GM19238 (cell line): ENCODE measurements around the gene KIF17.

Experiments used
- DNase-seq: peaks from one replicate; pipeline ENCODE4 v3.0.0; 2011; ENCODE audit warnings: low spot score; ENCODE audit not compliant: insufficient read length

KIF17 gene

GRCh38 chr1:20661207-20662109 lies 56.3 kb downstream of the KIF17 start, which contains the start of gene DDOST:
Gene DDOST (minus strand): TSS chr1:20661369. CDS start chr1:20661350, 19 bp downstream.
- peak; percentile 97 for DNase-seq

- no peak for DNase-seq
Measured at GRCh38 chr1:20660847-20661206, 57.0 kb downstream of the KIF17 start.

DNA sequence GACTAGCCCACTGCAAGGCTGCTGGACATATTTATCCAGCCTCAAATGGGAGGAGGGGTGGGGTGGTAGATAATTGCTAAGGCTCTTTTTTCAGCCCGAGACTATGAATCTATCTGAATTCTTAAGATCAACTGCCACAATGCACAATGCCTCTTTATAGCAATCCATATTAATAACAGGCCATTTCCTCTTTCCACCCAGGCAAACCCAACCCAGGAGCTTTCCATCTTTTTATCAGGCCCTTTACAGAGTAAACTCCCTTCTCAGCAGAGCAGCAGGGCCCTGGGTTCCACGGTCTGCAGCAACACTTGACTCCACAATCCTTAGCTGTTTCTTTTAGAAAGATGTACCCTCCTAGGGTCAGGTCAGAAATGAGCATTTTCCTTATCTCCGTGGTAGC lies 57.4 kb downstream of the KIF17 start:
- DNase-seq: no peak

DNA sequence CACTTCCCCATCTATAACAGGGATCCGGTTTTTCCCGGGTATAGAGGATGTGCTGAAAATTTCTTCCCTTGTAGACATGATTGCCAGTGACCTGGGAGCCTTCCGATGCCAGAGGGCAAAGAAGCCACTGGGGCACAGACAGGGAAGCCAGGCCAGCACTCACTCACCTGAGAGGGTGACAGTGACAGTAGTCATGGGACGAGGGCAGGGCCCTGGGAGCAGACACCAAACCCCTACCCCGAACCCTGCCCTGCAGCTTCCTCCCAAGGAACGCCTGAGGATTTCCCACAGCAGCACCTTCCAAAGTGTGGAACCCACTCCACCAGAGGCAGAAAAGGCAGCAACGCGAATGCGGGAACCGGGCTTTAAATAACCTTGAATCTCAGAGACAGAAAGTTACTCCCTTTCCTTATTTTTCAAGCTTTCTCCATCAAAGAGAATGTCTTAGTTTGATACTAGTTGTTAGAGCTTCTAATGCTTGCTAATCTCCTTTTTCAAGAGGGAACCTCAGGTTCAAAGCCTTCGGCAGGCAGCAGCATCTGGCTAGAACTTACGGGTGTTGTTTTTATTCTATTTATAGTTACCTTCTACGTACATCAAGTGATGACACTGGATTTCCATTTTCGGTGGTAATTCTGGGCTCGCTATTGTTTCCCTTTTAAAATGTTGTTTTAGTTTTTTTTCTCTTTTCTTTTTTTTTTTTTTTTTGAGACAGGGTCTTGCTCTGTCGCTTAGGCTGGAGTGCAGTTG lies 59.5 kb downstream of the KIF17 start:
- no peak for DNase-seq

DNA sequence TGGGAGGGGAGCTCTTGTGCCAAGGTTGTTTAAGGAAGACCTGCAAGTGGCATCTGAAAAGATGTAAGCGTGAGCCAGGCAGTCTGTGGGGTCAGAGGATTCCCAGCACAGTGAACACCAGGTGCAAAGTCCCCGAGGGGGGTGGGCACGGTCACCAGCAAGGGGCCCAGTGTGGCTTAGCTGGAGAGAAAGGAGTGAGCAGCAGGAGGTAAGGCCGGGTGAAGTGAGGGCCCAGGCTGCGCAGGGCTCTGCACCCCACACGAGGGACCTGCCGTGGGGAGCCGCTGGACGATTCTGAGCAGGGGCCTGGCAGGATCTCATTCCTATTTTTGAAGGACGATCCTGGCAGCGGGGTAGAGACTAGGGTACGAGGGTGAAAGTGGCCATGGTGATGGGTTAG lies 60.8 kb downstream of the KIF17 start:
- DNase-seq: no peak

GRCh38 chr1:20654104-20654690 lies 63.6 kb downstream of the KIF17 start:
- DNase-seq: no peak

DNA sequence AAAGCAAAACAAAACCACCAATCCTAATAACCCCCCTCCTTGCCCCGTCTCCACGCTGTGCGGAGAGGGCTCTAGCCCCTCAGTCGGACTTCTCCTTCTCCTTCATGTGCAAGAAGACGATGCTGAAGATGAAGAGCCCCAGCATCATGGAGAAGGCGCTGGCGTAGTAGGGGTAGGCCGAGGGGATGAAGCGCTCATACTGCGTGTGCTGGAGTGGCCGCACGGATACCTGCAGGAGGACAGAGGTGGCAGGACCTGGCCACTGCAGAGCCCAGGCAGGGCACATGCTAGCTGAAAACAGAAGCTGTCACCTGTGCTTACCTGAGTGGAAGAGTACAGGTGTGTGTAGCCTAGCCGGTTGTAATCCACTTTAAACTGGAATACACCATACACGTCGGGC lies 65.5 kb downstream of the KIF17 start:
- DNase-seq: no peak

- DNase-seq: no peak
Measured at GRCh38 chr1:20648946-20649345, 68.9 kb downstream of the KIF17 start.

- DNase-seq: no peak
Measured at GRCh38 chr1:20648438-20648837, 69.4 kb downstream of the KIF17 start.

DNA sequence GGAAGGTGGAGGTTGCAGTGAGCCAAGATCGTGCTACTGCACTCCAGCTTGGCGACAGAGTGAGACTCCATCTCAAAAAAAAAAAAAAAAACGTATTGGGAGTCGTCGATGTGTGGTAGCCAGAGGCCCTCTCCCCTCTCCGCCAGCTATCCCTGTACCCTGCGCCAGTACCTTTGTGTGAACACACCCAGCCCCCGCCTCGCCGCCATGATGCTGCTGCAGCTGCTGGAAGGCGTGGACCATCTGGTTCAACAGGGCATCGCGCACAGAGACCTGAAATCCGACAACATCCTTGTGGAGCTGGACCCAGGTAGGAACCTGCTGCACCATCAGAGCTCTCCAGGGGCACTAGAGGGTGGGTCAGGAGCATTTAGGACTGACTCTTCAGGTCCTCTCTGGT lies 72.4 kb downstream of the KIF17 start:
- DNase-seq: no peak

GRCh38 chr1:20644416-20644815 lies 73.4 kb downstream of the KIF17 start:
- DNase-seq: no peak

DNA sequence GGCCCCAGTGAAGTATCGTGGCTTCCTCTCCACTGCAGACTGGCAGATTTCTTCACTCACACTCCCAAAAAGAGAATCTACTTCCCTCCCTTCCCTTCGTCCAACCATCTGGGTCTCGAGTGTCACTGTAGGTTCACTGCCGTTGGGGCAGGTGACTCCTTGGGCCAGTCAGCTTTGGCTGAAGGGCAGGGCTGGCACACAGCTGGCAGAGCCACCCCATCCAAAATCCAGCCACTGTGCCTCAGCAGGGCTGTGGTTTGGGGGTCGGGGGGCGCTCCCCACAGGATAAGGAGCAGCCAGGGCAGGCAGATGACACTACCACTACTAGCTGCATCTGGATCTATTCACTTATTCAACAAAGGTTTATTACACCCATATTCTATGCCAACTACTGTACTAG lies 74.7 kb downstream of the KIF17 start:
- DNase-seq: no peak

DNA sequence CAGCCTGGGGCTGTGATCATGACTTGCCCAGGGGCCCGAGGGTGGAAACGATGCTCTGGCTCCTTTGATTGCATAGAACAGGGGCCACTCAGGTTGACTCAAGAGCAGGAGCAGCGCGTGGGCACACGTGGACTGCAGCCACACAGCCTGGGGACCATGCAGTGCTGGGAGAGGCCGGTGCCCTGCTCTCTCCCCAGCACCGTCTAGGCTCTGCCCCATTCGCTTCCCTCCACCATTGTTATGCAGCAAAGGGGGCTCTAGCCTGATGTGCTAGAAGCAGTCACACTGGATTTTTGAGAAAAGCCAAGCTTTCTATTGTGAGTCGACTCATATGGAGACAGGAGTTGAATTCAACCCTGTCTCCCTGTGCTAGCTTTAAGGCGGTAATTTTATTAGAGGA lies 75.8 kb downstream of the KIF17 start:
- no peak for DNase-seq

DNA sequence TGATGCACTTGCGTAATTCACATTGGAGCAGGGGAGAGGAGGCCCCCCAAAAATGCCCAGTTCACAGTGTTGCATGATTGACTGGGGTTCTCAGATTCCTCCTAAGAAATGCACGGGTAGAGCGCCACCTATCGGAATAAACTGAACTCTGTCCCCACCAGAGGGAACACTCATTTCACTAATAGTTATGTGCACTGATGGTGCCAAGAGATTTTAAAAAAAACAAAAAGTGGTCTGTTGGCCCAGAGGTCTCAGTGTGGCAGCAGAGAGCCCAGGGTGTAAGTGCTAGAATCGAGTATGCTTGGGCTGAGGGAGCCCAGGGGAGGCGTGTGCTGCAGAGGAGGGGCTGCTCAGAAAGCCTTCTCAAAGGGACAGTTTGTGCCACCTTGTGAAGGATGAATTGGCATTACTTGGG lies 77.6 kb downstream of the KIF17 start:
- peak; percentile 48 for DNase-seq

- no peak for DNase-seq
Measured at GRCh38 chr1:20636785-20637347, 80.9 kb downstream of the KIF17 start.

DNA sequence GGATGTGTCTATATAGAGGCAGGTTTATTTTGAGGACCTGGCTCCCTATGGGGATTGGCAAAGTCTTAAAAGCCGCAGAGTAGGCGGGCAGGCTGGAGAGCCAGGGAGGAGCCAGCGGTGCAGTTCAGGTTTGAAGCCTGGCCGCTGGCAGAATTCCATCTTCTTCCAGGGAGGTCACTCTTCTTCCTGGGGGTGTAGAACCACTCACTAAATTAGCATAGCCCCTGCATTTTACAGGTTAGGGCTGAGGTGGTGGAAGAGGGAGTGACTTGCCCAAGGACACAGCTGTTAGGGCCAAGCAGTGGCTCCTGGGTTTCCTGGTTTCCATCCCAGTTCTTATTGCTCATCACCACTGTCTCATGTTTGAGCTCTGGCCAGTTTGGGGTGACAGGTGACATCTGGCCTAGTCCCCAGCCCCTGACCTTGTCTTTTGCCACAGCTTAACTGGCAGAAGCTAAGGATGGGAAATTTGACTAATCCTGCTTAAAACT lies 83.2 kb downstream of the KIF17 start:
- DNase-seq: no peak

GRCh38 chr1:20634065-20634593 lies 83.7 kb downstream of the KIF17 start:
- DNase-seq: no peak

GRCh38 chr1:20633190-20634064 lies 84.4 kb downstream of the KIF17 start, which contains the start of gene PINK1:
Gene PINK1 (plus strand): TSS chr1:20633458. CDS start chr1:20633549, 91 bp downstream.
- DNase-seq: peak; percentile 83

GRCh38 chr1:20632386-20632785 lies 85.4 kb downstream of the KIF17 start:
- no peak for DNase-seq

GRCh38 chr1:20630729-20631128 lies 87.1 kb downstream of the KIF17 start:
- no peak for DNase-seq
